Astrocyte (in vitro differentiated cells and primary cell): ENCODE data around the gene DCBLD2.

Source experiments
- CTCF ChIP-seq: IDR thresholded peaks from 2 replicates; pipeline ENCODE4 v1.5.1; 2011; ENCODE audit warnings: low read depth, mild to moderate bottlenecking, inconsistent platforms, low read length, moderate library complexity; ENCODE audit not compliant: insufficient read depth
- EZH2 ChIP-seq: IDR thresholded peaks from 2 replicates; pipeline ENCODE4 v1.6.1; 2012; ENCODE audit warnings: mild to moderate bottlenecking, low read length, inconsistent platforms; ENCODE audit not compliant: insufficient read depth

GRCh38 chr3:98890965-98891910, 10.3 kb downstream of the DCBLD2 start:
- TF ChIP-seq CTCF (no peak), EZH2 (no peak)
